T follicular helper cell (primary cell): ENCODE results near the gene TENT5A.

Experiments
- DNase-seq: peaks from one replicate; pipeline ENCODE4 v3.0.0-alpha.2; 2020; ENCODE audit warnings: low read depth

Gene TENT5A

DNA sequence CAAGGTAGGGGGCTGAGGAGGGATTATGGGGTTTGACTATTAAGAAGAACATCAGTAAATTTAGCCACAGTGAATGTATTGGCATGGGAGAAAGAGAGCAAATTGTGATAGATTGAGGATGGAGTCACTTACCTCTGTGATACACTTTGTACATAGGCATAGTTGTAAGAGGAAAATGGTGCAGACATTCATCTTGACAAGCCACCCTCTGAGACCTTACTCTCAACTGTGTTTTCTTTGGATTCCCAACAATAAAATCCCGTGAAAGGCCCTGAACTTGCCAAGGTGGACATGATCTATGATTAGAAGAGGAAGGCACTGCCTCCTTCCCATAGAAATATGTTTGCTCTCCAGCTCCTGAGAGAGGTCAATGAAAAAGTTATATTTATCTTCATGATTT is 18.6 kb upstream of the TENT5A start:
- no peak for DNase-seq

DNA sequence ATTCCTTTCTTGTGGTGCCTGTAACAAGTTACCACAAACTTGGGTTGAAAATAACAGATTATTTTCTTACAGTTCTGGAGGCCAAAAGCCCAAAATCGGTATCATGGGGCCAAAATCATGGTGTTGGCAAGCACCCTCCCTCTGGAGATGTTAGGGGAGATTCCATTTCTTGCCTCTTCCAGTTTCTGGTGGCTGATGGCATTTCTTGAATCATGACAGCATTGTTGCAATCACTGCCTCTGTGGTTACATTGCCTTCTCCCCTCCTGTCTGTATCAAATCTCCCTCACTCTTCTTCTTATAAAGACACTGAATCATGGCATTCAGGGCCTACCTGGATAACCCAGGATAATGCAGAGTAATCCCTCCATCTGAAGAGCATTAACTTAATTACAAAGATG is 17.9 kb upstream of the TENT5A start:
- DNase-seq = no peak

DNA sequence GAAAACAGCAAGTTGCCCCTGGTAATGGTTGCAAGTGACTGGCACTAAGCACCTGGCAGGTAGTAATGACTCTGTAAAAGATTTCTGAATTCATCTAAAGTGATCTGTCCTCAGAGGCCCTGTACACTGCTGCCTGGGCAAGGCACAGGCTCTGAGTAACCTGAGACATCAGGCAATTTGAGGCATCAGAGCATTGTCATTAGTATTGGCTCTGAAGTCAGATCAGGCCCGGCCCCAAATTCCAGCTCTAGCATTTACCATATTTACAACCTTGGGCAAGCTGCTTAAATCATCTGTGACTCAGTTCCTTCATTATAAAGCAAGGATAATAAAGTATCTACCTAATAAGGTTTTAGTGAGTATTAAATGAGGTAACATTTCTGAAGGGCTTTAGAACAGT is 17.3 kb upstream of the TENT5A start:
- no peak for DNase-seq

DNA sequence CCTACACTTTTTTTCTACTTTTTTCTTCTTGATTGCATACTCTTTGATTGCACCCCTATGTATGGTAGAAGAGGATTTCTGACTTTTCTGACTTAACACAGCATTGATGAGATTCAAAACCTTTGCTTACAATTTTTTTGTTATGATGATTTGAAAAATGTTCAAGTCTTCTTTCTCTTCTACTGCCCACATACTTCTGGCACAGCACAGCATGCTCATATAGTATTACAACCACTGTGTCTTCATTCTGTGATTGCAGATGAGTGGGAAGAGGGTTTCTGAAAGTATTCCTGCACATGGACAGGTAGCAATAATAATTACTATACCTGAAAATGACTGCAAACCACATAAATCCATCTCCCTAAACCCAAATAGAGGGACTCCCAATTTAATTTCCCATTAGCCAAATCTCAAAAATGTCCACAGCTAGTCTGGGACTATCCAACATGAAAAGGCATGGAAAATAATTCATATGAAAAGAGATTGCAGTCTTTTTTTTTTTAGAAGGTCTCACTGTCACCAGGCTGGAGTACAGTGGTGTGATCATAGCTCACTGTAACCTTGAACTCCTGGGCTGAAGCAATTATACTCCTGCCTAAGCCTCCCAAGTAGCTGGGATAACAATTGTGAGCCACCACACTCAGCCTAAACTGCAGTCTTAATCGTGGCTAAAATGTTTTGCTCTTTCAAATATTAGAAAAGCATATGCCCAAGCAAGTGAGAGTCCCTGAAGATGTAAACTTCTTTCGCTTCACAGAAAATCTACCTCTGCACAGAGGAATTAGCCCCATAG is 15.9 kb upstream of the TENT5A start:
- no peak for DNase-seq

DNA sequence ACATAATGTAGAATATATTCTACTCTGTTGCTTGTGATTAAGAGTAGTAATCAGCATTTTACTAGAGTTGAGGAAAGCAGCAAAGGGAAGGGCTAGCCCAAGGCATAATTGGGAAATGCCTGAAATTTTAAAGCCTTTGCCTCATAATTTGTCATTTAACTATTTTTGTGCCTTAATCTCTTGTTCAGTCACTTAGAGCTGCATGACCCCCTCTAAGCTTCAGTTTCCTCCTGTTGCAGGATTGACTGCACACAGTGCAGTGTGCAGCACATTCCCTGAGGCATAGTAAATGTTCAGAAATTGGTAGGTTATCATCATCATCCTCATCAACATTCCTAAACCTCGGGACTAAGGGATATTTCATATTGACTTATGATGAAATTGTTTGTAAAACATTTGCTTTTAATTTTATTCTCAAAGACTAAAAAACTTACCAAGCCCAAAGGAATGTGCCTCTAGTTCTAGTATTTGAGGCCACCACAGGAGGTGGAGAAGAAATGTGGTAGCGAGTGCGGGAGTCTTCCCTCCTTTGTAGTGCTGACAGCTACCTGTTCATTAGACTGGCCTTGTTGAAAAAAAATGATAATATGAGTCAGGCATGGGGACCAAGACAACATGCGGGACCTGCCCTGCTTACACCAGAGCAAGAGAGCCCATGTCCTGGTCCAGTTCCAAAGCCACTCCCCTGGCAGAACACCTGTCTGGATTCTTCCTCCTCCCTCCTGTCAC is 14.8 kb upstream of the TENT5A start:
- DNase-seq = no peak

DNA sequence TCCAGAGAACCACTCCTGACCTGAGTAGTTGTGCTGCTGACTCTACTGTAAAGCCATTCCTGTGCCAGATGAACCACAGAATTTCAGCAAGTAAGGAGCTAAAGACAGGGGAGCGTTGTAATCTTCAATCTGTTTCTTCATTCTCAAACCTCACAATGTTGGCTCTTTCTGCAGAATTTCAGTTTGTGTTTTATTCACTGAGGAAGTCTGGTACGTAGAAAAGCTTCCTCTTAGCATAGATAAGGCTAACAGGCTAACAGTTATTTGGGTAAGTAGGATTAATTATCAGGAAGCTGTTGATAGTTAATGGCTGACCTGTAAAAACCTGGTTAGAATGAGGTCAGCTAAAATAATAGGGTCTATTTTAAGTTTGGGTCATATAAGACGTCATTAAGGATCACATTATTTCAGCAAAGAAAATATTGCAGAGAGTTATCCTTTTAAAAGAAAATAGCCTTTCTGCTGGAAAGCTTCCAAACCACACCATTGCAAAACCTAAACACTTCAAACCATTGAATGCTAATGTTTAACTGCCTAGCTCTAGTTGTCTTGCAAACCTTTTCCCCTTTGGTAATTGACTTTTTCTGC is 14.1 kb upstream of the TENT5A start:
- DNase-seq = no peak

DNA sequence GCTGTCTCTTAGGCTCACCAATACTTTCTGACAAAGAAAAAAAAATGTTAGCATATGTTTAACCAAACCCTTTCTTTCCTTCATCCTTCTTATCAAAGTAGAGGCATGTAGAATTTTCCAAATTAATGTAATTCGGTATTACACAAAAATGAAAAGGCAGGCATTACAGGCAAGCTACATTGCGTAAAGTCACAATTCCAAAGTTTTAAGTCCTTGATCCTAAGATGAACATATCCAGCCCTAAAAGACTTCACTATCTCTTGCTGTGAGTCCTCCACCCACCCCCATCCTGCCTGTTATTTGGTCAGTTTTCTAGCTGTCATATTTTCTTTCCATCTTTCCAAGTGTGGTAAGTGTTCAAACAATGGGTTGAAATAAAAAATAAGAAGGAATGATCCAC is 12.1 kb upstream of the TENT5A start:
- no peak for DNase-seq

DNA sequence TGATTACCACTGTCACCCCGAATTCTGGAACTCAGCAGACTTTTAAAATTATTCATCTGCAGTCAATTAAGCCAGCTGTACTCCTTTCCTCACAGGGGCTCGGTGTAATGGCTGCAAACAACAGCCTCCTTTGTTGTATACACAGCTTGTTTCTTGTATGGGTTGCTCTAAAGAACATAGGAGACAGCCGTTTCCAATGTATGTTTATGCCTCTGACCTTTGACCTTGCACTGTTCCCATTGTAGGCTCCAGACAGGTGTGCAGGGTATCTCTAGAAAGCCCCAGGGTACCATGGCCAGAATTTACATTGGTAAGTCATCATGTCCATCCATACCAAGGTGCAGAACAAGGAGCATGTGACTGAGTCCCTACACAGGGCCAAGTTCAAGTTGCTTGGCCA is 11.5 kb upstream of the TENT5A start:
- no peak for DNase-seq

DNA sequence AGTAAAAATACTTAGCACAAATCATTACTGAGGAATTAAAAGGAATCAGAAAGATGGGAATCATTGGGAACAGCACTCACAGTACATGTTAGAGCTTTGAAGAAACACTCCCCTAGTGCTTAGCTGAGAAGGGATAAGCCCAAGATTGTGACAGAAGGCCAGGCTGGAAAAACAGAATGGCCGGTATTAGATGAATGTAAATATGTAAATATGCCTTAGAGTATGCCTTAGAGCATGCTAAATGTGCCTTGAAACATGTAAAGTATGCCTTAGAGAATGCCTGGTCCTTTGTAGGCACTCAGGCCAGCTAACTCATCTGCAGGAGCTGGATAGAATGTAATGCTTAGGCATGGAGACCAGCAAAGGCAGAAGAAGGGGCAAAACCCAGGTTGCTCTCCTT is 10.6 kb upstream of the TENT5A start:
- no peak for DNase-seq

DNA sequence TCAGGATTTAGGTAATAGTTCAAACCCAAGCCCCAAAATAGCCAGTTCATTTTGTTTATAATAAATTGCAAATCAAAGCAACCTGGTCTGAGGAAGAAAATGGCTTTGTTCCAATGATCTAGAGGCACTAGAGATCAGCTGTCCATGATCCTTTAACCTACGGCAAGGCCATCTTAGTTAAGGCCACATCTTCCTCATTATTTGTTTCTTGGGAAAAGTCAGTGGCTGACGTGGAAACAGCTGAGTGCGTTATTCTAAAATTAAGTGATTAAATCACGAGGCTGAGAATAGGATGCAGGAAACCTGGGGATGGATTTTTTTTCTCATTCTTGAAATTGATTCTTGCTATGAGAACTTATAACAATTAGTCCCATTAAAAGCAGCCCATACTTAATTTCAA is 10.1 kb upstream of the TENT5A start:
- DNase-seq = no peak

DNA sequence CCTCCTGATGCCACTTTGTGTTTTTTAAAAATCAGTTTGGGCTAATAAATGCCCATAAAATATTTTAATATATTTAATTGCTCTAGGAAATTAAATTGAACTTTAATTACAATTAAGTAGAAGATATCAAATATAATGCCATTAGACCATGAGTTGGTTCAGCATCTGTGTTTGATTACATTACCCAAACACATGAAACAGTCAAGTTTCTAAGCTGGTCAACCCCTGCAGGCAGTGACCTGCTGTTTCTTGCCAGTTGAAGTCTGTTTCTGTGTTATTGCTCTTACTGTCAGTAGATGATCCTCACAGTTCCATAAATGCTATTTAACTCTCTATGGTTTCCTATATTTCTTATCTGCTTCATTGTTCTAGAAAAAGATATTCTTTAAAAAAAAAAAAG is 9.7 kb upstream of the TENT5A start:
- no peak for DNase-seq

DNA sequence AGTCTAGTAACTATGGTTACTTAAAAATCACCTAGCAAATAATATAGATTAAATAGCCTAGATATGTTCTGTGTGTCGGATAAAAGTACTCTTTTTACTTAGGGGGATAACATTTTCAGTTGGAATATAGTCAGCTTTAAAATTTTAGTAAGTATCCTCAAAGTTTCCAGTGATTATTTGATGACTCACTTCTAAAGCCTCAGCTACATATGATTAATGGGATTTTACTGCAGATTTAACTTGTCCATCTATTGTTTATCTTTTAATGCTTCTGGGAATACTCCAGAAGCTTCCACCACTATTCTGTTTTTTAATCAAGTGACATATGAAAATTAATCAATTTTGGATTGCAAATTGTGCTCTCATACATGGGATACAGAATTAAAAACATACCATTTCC is 8.7 kb upstream of the TENT5A start:
- DNase-seq = no peak

DNA sequence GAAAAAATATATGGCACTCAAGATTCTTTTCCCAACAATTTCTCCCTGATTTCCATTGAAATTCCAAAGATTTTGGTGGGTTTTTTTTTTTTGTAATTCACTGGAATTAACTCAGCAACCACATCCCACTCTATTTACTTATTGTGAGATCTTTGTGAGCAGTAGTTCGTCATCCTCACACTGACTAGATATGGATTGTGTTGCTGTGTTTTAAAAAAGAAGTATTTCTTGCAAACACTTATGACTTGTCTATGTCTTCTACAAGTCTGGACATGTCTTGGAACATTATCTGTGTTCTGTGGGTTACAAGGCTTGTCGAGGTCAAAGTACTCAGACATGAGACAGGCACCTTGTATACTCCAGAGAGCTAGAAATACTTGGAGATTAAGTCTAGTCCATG is 7.3 kb upstream of the TENT5A start:
- DNase-seq = no peak

DNA sequence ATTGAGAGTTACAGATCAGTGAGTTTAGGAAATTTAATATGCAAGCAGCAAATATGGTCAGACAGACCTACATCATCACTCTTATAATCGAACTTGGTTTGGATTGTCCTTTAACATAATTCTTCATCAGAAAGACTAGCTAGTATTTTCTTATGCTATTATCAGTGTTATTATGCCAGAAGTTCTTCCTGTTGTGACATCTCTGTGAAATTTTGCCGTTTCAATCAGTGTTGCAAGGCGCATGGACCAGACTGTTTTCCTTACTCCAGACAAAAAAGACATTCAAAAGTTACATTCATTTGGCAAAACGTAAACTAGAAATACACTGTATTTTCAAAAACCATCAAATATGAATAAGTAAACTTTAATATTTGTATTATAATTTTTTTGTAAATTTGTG is 5.7 kb upstream of the TENT5A start:
- no peak for DNase-seq

DNA sequence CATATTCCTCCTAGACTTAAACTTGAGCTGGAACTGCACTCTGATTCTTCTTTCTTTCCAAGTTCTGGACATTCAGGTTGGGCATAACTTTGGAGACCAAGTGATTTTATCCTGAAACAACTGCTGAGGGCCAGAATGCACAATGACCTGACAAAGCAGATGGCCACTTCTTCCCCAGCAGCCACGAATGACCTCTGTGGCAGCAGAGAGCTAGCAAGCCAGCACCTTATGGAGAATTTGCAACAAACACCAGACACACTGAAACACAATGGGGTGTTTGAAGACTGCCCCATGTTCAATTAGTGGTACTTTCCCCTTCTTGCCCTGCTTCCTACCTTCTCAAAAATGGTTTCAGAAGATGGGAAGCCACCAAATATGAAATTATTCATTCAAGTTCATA is 4.2 kb upstream of the TENT5A start:
- no peak for DNase-seq

DNA sequence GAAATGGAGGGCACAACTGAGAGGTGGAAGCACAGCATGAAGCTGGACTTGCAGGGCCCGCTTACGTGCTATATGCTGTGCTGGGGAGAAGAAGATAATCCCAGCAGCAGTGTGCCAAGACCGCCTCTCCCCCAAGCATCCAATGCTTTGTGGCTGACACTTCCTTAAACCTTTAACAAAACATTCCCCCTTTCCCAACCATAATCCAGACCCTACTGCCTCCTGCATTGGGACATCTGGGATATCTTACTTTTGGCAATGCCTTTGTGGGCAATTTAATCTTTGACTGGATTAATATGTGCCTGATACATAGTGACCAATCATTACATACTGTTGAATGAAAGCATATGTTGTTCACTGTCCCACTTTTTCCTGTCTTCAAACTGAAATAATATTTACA is 3.1 kb upstream of the TENT5A start:
- DNase-seq = no peak

DNA sequence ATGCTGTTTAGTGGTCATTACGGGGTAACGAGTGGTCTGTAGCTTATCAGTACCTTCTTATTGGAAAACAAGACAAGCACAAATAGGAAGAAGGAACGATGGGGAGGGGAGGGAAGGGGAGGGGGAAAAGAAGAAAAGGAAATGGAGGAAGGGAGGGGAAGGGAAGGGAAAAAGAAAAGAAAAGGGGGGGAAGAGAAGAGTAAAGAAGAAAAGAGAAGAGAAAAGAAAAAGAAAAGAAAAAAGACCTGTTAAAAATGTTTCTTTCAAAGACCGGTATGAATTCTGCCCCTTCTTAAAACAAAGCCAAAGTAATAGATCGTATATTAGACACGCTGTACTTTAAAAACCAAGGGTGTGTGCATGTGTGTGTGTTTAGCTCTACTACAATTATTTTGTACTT is 2.4 kb upstream of the TENT5A start:
- no peak for DNase-seq

DNA sequence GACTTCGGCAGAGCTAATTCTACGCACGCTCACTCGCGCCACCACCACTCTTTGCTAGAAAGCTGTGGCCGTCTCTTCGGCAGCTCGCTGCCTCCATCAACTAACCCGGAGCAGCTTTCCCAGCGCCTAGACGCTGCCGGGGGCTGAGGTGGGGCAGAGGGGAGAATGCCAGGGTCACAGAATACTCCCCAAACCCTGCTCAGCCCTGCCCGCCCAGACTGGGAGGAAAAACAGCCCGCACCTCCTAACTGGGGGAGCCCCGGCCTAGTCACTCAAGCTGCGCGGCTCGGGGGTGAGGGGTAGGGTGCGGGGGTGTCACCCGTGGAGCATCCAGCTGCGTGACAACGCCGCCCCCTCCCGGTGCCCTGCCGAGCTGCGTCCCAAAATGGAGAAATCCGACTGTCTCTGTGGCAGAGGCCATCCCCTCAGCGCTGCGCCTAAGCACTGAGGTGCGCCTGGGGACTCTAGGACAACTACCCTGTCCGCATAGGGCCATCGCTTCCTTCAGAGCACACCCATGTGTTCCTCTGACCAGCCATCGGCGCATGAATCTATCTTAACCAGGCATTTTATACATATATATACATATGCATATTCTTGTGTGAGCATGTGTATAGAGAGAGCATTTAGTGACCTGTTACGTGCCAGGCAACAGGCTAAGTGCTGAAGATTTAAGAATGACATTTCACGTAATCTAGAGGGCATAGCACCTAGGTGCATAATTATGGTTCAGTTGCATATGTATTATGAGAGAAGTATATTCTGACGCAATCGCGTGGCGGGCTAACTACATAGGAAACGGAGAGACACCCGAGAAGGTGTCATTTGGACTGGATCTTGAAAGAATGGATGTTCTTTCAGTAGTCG is 1.5 kb upstream of the TENT5A start:
- peak; percentile 75 for DNase-seq

DNA sequence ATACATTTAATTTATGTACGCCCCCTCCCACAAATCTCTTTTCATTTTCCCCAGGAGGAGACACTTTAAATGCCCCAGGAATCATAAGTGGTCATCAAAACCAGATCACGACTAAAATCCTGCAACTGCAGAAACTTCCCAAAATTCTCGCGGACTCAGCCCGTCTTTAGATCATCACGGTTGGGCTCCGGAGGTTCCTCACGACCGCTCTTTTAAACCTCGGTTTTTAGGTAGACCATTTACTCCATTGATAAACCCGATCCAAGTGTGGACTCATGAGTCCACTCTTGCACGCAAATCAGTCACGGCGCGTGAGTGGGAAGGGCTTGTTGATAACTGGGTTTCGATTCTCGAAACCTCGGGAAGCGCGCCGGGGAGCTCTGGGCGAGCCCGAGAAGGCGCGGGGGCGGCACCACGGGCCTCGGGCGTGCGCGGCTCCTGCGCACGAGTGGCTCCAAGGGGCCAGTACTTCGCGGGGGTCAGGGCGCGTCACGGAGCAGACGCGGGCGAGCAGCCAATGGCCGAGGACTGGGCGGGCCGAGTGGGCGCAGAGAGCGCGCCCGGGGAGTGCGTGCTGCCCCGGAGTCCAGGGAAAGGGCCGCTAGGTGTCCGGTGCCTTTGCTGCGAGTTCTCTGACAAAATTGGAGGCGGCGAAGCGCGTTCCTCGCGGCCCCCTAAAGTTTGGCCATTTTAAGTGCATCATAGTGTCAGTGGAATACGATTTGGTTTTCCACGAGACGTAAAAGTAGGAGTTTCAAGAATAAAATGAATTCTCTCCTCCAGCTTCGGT is 635 bp upstream of the TENT5A start:
- DNase-seq = peak; percentile 43

DNA sequence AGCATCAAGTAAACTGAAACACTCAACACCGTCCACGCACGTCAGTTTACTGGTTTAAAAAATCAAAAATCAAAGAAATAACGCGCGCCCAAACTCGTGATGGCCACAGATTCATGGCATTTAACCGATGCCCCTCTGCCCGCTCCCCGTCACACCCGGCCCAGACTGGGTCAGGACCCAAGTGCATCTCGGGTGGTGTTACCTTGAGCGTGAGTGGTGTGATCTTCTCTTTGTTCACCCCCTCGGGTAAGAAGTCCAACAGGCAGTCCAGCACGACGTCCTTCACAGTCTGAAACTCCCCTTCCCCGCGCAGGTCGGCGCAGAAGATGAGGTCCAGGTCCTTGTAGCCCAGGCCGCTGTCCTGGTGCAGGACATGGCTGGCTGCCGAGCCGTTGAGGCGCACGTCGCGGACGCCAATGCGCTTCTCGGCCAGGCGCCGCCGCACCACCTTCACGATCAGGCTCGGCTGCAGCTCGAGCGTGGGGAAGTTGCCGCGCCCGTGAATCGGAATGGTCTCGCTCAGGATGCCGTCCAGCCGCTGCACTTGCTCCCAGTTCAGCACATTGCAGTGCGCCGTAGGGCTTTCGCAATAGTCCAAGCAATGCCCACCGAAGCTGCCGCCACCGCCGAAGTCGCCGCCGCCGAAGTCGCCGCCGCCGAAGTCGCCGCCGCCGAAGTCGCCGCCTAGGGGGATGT is 945 bp downstream of the TENT5A start:
- no peak for DNase-seq
